ENCODE data around the gene SLC25A41. TPM values are rescaled to one million over a fixed set of nuclear protein-coding genes. Genes with fewer than 3 reads are reported as not detected.

SLC25A41 gene
- total RNA-seq, result 0.21 TPM in 1 of 2 replicates, not detected in the other

DNA sequence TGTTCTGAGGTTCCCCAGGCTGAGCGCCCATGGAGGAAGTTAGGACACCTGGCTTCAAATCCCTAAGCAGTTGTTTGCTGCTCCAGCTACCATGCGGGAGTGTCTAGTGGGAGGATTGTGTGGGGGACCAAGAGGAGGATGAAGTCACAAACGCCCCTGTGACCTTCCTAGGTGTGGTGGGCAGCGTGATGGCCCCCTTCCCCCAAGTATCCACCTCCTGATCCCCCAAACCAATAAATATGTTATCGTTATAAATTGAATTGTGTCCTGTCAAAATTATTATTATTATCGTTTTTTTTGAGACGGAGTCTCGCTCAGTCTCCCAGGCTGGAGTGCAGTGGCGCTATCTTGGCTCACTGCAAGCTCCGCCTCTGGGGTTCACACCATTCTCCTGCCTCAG lies at the start of gene SLC25A41:
TSS of gene SLC25A41 (minus strand) at position 101 of the 400 bp plus-strand sequence. CDS start at position 31, 70 bp downstream.

DNA sequence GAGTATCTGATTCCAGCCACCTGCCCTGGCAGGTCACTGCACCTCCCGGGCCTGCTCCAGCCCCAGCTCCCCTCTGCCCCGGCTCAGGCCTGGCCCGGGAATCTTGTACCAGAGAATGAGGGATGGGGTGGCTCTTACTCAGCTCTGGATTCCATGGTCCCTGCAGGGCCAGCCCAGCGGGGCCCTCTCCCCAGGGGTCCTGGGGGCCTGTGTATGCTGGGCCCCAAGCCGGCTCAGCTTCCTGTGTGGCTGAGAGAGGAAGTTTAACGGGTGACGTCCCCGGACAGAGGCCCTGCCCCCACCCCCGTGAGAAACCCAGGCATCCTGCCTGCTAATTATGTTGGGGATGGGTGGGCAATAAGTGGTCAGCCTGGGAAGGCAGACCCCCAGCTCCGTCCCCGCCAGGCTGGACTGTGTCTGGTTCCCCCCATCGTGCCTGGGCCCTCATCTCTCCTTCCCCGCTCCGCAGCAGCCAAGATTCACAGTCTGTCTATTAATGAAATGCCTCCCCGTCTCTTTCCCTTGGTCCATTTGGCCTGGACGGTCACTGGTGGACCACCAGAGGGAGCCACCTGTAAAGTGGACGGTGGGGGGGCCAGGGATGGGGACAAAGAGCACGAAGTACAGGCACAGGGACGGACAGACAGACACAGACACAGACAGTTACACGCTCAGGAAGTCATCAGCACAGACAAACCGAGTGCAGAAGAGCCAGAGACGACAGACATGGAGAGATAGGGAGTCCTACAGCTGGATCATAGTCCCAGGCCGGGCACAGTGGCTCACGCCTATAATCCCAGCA lies 48.2 kb upstream of the SLC25A41 start, which contains the start of gene DENND1C:
TSS of gene DENND1C (minus strand) at position 247 of the 802 bp plus-strand sequence. CDS start at position 155, 92 bp downstream.

DNA sequence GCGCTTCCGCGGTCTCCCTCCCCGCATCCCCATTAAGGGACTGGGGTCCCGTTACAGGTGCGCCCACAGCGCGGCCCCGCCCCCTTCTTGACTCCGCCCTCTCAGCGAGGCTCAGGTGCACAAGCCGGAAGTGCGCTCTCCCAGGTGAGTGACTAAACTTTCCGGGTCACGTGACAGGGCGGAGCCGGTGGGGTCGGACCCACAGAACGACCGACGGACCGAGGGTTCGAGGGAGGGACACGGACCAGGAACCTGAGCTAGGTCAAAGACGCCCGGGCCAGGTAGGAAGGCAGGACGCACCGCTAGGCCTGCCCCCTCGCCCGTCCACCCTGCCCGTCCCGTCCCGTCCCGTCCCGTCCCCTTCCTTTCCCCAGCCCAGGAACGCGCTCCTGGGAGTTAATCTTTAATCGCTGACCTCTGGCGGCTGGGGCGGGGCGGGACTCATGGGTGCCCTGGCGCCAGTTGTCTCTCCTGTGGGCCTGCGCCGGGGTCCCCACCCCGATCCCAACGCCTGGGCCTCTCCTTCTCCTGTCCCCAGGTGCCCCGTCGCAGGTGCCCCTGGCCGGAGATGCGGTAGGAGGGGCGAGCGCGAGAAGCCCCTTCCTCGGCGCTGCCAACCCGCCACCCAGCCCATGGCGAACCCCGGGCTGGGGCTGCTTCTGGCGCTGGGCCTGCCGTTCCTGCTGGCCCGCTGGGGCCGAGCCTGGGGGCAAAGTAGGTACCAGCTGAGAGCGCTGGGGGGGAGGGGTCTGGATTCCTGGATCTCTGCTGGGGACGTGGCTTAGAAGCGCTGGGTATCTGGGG lies 30.7 kb upstream of the SLC25A41 start, which contains the start of gene CRB3:
TSS of gene CRB3 (plus strand) at position 202 of the 804 bp plus-strand sequence. CDS start at position 633, 431 bp downstream.

DNA sequence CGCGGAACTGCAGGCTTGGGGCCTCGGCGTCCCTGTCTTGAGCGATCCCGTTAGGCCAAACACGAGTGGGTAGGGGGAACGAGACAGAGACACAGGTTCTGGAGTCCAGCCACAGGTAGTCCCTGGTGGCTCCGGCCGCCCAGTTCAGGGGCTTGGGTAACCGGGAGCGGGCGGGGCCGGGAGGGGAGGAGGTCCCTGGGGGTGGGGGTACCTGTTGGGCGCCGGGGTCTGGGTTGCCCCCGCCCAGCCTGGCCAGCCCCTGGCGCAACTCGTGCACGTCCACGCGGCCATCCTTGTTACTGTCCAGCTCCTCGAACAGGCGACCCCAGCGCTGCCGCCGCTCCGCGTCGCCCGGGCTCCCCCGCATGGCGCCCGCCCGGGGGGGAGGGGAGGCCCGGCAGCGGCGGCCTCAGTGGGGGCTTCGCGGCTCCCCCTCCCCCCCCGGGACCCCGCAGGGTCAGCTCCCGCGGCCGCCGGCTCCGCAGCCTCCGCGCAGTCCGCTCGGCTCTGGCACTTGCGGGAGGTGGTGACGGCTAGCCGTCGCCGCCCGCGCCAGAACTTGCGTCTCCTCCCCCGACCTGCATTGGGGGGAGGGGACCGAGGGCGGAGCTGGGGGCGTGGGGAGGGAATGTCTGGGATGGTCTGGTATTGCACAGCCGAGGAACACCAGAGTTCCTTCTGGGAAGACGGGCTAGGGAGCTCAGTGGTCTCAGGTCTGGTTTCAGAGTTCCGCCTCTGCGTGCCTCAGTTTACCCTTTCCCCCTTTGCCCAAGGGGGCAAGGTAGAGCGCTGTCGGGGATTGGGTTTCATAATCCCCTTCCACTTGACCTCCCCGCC lies 25.9 kb upstream of the SLC25A41 start, which contains the start of gene SLC25A23:
TSS of gene SLC25A23 (minus strand) at position 531 of the 837 bp plus-strand sequence. CDS start at position 367, 164 bp downstream.

DNA sequence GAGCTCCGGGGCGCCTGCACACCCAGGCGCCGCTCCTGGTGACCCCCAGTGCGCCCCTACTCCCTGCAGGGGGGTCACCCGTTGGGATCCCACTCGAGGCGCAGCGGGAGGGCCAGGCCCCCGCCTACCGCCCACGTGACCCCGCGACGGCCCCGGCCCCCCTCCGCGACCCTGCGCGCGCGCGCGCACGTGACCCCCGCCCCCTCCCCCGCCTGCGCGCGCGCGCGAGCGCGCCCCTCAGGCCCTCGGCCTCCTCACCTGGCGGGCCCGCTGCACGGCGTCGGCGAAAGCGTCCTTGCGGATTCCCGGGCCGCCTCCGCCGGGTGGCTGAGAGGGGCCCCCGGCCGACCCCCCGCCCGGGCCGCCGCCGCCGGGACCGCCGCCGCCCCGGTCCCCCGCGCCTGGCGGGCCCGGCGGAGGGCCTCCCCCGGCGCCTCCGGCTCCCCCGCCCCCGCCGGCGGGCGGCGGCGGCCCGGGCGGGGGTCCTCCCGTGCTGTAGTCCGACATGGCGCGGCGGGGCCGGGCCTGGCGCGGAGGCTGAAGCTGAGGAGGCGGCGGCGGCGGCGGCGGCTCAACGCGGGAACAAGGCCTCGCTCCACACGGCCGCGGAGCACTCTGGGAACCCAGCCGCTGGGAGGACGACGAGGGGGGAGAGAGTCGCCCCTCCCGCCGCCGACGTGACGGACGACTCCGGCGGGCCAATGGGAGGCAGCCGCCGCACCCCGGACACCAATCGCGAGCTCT lies 9.2 kb downstream of the SLC25A41 start, which contains the start of gene KHSRP:
TSS of gene KHSRP (minus strand) at position 617 of the 744 bp plus-strand sequence. CDS start at position 507, 110 bp downstream.

DNA sequence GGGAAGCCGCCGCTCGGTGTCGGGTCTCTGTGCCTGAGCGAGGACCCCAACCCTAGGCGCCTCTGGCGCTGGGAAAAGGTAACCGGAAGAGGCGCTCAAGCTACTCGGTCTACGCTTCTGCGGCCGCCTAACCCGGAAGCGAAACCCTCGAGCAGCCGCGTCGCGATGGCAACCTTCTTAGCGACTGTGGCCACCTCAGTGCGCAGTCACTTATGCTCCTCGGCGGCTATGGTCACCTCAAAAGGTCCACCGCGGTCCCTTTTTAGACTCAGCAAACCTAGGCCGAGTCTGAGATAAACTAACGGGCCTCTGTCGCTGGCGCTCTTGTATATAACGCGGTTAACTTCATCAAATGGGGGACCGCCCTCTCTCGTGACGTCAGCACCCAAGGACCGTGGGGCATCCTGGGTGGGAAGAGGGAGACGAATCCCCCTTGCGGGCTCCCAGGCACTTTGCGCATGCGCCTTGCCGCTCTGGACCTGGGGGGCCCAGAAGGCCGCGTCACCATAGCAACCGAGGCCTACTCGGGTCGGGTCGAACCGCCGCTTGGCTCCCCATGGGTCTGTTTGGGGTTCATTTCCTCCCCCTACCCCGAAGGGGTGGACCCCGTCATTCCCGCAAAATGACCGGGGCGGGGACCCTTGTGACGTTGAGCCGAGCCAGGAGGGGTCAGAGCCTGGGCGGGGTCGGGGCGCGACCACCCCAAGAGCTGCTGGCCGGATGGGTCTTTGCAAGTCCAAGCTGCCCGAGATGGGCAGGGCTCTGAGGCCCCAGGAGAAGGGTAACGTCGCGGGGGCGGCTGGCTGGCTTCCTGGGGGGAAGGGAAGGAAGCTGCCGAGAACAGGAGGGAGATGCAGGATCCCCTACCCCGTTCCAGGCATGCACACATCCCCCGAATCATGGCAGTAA lies 40.2 kb downstream of the SLC25A41 start, which contains the start of gene GTF2F1:
TSS of gene GTF2F1 (minus strand) at position 91 of the 909 bp plus-strand sequence. CDS start 169 bp downstream, outside the sequence.

Other genes with a start within 250 kb of the SLC25A41 start
- 3.8 and 8.4 TPM in 2 replicates for gene MLLT1, start 153.8 kb downstream of the SLC25A41 start, total RNA-seq
- gene ACER1, start 100.2 kb downstream of the SLC25A41 start, total RNA-seq, result not detected in 2 replicates
- gene CLPP, start 72.2 kb downstream of the SLC25A41 start, total RNA-seq, result 32.2 and 39.6 TPM in 2 replicates
- gene ALKBH7, start 61.0 kb downstream of the SLC25A41 start, total RNA-seq, result 11.7 and 35.5 TPM in 2 replicates
- gene PSPN, start 57.8 kb downstream of the SLC25A41 start, total RNA-seq, result 0.34 and 2.4 TPM in 2 replicates
- 43.4 and 57.8 TPM in 2 replicates for gene GTF2F1, start 40.6 kb downstream of the SLC25A41 start, total RNA-seq
- 103 and 255 TPM in 2 replicates for gene KHSRP, start 9.0 kb downstream of the SLC25A41 start, total RNA-seq
- gene SLC25A23, start 26.0 kb upstream of the SLC25A41 start, total RNA-seq, result 22.2 and 57.9 TPM in 2 replicates
- 34.7 and 79.3 TPM in 2 replicates for gene CRB3, start 30.5 kb upstream of the SLC25A41 start, total RNA-seq
- under 0.01 and 0.07 TPM in 2 replicates for gene DENND1C, start 48.0 kb upstream of the SLC25A41 start, total RNA-seq
- not detected in 2 replicates for gene TUBB4A, start 68.5 kb upstream of the SLC25A41 start, total RNA-seq
- gene TNFSF9, start 97.3 kb upstream of the SLC25A41 start, total RNA-seq, result 1.8 and 4.1 TPM in 2 replicates
- gene CD70, start 157.4 kb upstream of the SLC25A41 start, total RNA-seq, result not detected in 2 replicates
- 0.07 TPM in 1 of 2 replicates, not detected in the other for gene TNFSF14, start 236.4 kb upstream of the SLC25A41 start, total RNA-seq

Data from nasal cavity respiratory epithelium epithelial cell of viscerocranial mucosa (primary cell).